ENCODE measurements around the gene CDH5. TPM values are rescaled to one million over a fixed set of nuclear protein-coding genes. Genes with fewer than 3 reads are reported as not detected.

The CDH5 gene
- total and polyA plus RNA-seq, 2 of the 8 experiments (the other 6 are each of a cell fraction or from before 2014, with no cell fraction given), result 0.32 TPM

- WGBS, 2 experiments (ENCODE audit: extremely low coverage in 1 of 2, insufficient coverage in 1 of 2, insufficient read length in 1 of 2, insufficient replicate concordance in 2 of 2, low coverage in 1 of 2, low lambda C conversion rate in 2 of 2, missing lambda C conversion rate in 1 of 2), result 95% methylated on average over 20 of the region's 20 CpGs; no CpG with 5 or more reads in 1 of the 2 experiments
- TF ChIP-seq TAF1 (IDR thresholded peaks at IDR 0.05; ENCODE audit: low read depth, low read length) (no peak), SIN3A (conservative IDR thresholded peaks at IDR 0.05 in 1 of 2, IDR thresholded peaks at IDR 0.05 in 1 of 2; ENCODE audit: low read depth in 1 of 2, low read length in 2 of 2) (no peak), EZH2 (IDR thresholded peaks at IDR 0.05; ENCODE audit: low read depth, low read length, severe bottlenecking) (no peak), ASH2L (IDR thresholded peaks at IDR 0.05; ENCODE audit: low read length) (no peak), KDM5A (IDR thresholded peaks at IDR 0.05; ENCODE audit: low read length) (no peak), RBBP5 (IDR thresholded peaks at IDR 0.05; ENCODE audit: borderline replicate concordance, low read depth, low read length) (no peak), SAP30 (IDR thresholded peaks at IDR 0.05; ENCODE audit: insufficient read depth, insufficient replicate concordance, low read length) (no peak), RXRA (IDR thresholded peaks at IDR 0.05; ENCODE audit: insufficient read depth, low read depth, low read length) (no peak), BRCA1 (IDR thresholded peaks at IDR 0.05; ENCODE audit: low read depth, low read length) (no peak), TEAD4 (IDR thresholded peaks at IDR 0.05; ENCODE audit: low read depth, low read length) (no peak)
- TF ChIP-seq, protein P1, sequence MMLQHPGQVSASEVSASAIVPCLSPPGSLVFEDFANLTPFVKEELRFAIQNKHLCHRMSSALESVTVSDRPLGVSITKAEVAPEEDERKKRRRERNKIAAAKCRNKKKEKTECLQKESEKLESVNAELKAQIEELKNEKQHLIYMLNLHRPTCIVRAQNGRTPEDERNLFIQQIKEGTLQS (IDR thresholded peaks at IDR 0.05; ENCODE audit: insufficient read depth, low read depth, low read length), result no peak
Observed at GRCh38 chr16:66386629-66387622, 20.4 kb downstream of the CDH5 start.

More at GRCh38 chr16:66386629-66387622, 20.4 kb downstream of the CDH5 start:
- no peak overlapping the region for H2AFZ ChIP-seq (ENCODE audit: low read length)
- no peak overlapping the region for H2AK5ac ChIP-seq (ENCODE audit: low read depth, low read length)
- H3K4ac ChIP-seq (replicated peaks; ENCODE audit: insufficient read length, low read depth, low read length), result no peak overlapping the region
- no peak overlapping the region for H3K27ac ChIP-seq (ENCODE audit: low read depth, low read length)
- H4K8ac ChIP-seq (ENCODE audit: extremely low read depth, insufficient read depth, low read length), result no peak overlapping the region; the same call in 1 of the 2 replicates
- H3K14ac ChIP-seq (ENCODE audit: insufficient read length), result no peak overlapping the region
- no peaks in the 10 kb centered on the region for H3K36me3 ChIP-seq (ENCODE audit: control insufficient read depth in 2 of 4, insufficient read depth in 4 of 4, low read length in 3 of 4)
- no peak overlapping the region for H4K91ac ChIP-seq (replicated peaks; ENCODE audit: insufficient read length, low read length)
- no peak overlapping the region for H3K23ac ChIP-seq (ENCODE audit: insufficient read length)
- H2BK20ac ChIP-seq (ENCODE audit: low read length), result no peak overlapping the region
- no peak overlapping the region for H4K5ac ChIP-seq (ENCODE audit: insufficient read length, low read depth, low read length)
- H3K23me2 ChIP-seq (ENCODE audit: low read depth, low read length), result no peaks in the 10 kb centered on the region; the same call in 1 of the 2 replicates
- H3K9me3 ChIP-seq (ENCODE audit: insufficient read depth in 2 of 2, low read depth in 1 of 2, low read length in 1 of 2), result no peaks in the 10 kb centered on the region
- H2BK15ac ChIP-seq (ENCODE audit: low read length), result no peak overlapping the region
- no peak overlapping the region for H3K4me3 ChIP-seq (ENCODE audit: extremely low read depth in 1 of 4, insufficient read depth in 2 of 4, low read depth in 3 of 4, low read length in 4 of 4)
- no peak overlapping the region; a peak in 2 of 7 replicates for H3K9ac ChIP-seq (replicated peaks in 1 of 4; ENCODE audit: extremely low read depth in 1 of 4, low read depth in 3 of 4, low read length in 3 of 4)
- no peaks in the 10 kb centered on the region for H3K79me1 ChIP-seq (ENCODE audit: low read depth, low read length)
- no peak overlapping the region for H3K4me2 ChIP-seq (ENCODE audit: insufficient read depth in 1 of 2, low read depth in 2 of 2, low read length in 2 of 2)
- POLR2A ChIA-PET (ENCODE audit: partially characterized antibody), result no interaction called here
- no peak overlapping the region for H2BK12ac ChIP-seq (ENCODE audit: low read depth, low read length)
- CTCF ChIA-PET (ENCODE audit: partially characterized antibody), result interaction anchor here (1.0 to 2.9 kb wide), 4 partner anchors 13 to 30 kb away, joined by 3 to 11 read pairs (median 6); partner anchors contain the start of gene CDH5
- no peak for DNase-seq (ENCODE audit: low read depth in 1 of 2, low spot score in 2 of 2)
- no peak overlapping the region for H2BK5ac ChIP-seq (ENCODE audit: low read depth, low read length)
- H2BK120ac ChIP-seq (replicated peaks; ENCODE audit: low read depth, low read length), result no peak overlapping the region
- no peaks in the 10 kb centered on the region for H3K79me2 ChIP-seq (ENCODE audit: control insufficient read depth in 1 of 2, insufficient read depth in 2 of 2, low read length in 2 of 2)
- no peak overlapping the region for H3K56ac ChIP-seq (replicated peaks; ENCODE audit: insufficient read length, low read depth, low read length)
- H4K20me1 ChIP-seq (replicated peaks in 1 of 2; ENCODE audit: control insufficient read depth in 1 of 2, insufficient read depth in 2 of 2, low read length in 2 of 2), result no peaks in the 10 kb centered on the region
- H3K4me1 ChIP-seq (replicated peaks in 1 of 4; ENCODE audit: control insufficient read depth in 3 of 4, insufficient read depth in 4 of 4, low read length in 3 of 4), result peaks cover 0 to 3% (median 0%) of the 10 kb centered on the region in 4 experiments; a peak in 3 of 7 replicates
- H3K27me3 ChIP-seq (replicated peaks in 1 of 4; ENCODE audit: control insufficient read depth in 3 of 4, extremely low read depth in 1 of 4, insufficient read depth in 3 of 4, low read length in 3 of 4), result no peaks in the 10 kb centered on the region
- no peak for FAIRE-seq
- no peak overlapping the region for H3K18ac ChIP-seq (ENCODE audit: extremely low read depth, low read length)
